ENCODE measurements around the gene SCARB1.

Gene SCARB1

DNA sequence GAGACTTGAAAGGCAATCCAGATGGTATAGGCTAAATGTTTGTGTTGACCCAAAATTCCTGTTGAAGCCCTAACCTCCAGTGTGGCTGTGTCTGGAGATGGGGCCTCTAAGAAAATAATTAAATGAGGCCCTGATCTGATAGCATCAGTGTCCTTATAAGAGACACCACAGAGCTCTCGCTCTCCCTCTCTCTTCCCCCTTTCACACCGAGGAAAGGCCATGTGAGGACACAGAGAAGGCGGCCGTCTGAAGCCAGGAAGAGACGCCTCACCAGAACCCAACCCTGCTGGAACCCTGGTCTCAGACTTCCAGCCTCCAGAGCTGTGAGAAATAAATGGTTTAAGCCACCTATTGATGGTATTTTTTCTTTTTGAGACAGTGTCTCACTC is 87.5 kb downstream of the SCARB1 start:
- DNase-seq (ENCODE audit: low read depth in 2 of 2, low spot score in 1 of 2) = no peak

DNA sequence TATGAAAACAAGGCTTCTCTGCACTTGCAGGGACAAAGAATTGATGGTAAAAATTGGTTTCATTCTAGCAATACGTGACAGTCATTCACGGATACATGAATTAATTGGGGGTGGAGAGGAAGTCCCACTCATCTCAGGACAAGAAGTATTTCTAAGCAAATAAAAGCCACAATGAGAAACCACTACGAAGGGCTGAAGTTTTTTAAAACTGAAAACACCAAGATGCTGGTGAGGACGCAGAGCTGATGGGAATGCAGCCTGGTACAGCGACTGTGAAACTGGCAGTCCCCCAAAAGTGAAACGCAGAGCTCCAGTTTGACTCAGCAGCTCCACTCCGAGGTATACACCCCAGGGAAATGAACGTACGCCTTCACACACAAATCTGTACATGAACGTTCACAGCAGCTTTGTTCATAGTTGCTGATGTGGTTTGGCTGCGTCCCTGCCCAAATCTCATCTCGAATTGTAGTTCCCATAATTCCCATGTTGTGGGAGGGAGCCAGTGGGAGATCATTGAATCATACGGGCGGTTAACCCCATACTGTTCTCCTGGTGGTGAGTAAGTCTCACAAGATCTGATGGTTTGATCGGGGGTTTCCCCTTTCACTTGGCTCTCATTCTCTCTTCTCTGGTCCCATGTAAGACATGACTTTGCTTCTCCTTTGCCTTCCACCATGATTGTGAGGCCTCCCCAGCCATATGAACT is 89.0 kb downstream of the SCARB1 start:
- DNase-seq (ENCODE audit: low read depth in 2 of 2, low spot score in 1 of 2) = no peak

DNA sequence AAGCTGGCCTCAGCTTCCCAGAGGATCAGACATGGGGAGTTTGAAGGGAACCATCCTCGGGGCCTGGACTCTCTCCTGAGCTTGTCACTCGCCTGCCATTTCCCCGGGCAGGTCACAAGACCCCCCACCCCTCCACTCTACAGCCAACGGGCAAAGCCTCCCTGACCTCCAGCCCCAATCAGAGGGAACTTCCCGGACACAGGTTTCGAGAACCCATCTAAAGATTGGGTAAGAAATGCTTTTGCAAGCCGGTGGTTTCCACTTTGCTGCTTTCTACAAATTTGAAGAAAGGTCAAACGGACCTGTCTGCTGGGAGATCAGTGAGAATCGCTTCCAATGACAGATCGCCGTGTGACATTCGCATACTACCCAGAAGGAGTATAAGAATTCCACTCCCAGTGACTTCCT is 89.6 kb downstream of the SCARB1 start:
- DNase-seq (ENCODE audit: low read depth in 2 of 2, low spot score in 1 of 2) = no peak

DNA sequence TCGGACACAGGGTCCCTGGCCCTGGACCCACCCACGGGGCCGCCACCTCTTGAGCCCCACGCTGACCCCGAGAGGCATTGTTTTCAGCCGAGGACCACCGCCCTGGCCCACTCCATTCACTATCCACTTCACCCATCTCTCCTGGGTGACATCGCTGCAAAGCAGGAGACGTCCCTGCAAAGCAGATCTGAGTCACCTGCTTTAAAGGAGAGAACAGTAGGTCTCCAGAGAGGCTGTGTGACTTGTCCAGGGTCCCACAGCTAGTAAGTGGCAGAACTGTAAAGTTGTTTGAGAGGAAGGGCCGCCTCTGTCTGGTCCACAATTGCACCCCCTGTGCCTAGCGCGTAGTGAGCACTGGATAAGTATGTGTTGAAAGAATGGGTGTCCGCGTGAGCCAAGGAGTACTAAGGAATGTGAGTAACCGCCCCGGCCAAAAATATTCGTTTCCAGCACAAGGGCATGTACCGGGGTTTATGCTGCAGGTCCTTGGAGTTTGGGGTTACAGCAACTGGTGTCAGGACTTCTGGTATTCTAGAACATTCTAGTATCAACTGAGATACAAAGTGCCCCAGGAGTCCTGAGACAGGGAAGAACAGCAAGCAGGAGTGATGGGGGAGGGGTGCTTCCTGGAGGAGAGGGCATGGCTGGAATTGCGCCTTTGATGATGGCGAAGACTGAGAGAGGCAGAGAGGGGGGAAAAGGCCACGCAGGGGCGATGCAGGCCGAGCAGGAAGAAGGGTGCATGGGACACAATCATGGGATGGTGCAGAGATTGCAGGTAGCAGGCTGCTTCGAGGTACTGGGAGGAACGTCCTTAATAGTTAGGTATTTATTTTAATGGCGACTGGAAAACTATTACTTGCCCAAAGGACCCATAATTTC is 91.1 kb downstream of the SCARB1 start:
- DNase-seq (ENCODE audit: low read depth in 2 of 2, low spot score in 1 of 2) = no peak

GRCh38 chr12:124771462-124772288 is 92.0 kb downstream of the SCARB1 start:
- DNase-seq (ENCODE audit: low read depth in 2 of 2, low spot score in 1 of 2) = peak; percentile 67 to 69

DNA sequence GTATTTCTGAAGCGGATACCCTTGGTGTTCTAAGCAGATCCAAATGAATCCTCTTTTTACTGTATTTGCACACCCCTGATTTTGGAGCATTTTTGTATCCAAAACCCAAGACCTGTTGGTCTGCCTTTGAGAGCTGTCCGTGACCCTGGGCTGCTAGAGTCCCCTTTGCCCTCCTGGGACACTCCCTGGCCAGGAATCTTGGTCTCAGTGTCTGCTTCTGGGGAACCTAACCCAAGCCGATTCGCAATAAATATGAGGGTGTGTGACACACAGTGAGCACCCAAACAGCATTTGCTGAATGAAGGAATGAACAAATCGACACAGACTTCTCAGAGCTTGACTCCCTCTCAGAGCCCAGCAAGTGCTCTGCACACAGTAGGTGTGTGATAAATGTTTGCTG is 92.9 kb downstream of the SCARB1 start:
- no peak for DNase-seq (ENCODE audit: low read depth in 2 of 2, low spot score in 1 of 2)

GRCh38 chr12:124769881-124770512 is 93.7 kb downstream of the SCARB1 start:
- no peak for DNase-seq (ENCODE audit: low read depth in 2 of 2, low spot score in 1 of 2)

DNA sequence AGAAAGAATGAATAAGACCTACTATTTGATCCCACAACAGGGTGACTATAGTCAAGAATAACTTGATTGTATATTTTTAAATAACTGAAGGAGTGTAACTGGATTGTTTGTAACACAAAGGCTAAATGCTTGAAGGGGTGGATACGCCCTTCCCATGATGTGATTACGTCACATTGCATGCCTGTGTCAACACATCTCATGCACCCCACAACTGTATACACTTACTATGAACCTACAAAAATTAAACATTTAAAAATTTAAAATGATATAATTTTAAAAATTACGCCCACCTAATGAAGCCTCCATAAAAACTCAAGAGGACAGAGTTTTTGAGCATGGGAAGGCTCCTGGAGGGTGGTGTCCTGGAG is 94.5 kb downstream of the SCARB1 start:
- no peak for DNase-seq (ENCODE audit: low read depth in 2 of 2, low spot score in 1 of 2)

DNA sequence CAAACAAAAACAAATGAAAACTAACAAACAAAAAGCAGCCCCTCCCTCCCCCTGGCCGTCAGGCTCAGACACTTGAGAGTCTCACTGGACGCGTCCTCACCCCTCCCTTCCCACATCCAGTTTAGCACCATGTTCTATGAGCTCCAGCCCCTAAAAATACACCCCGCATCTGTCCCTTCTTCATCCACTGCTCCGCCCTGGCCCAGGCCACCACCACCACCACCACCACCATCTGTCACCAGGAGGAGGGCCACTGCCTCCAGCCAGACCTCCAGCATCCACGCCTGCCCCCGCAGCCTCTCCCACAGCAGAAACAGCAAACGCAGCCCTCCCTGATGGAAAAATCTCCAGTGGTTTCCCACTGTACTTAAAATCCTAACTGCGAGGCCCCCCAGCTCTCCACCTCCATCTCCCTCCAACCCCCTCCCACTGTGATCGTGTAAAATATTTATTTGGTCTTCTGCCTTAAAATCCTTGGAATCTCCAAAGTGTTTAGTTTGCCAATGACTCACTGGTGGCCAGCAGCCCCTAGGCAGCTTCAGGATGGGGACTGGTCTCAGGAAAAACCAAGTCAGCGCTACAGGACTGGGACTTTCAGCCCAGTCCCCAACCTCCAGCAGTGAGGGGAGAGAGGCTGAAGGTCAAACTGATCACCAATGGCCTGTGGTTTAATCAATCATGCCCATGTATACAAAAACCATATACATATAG is 95.1 kb downstream of the SCARB1 start:
- DNase-seq (ENCODE audit: low read depth in 2 of 2, low spot score in 1 of 2) = no peak

GRCh38 chr12:124767066-124767821 is 96.4 kb downstream of the SCARB1 start:
- DNase-seq (ENCODE audit: low read depth in 2 of 2, low spot score in 1 of 2) = peak; percentile 72 to 74

- DNase-seq (ENCODE audit: low read depth in 2 of 2, low spot score in 1 of 2) = no peak
Measured at GRCh38 chr12:124766727-124767065, 97.0 kb downstream of the SCARB1 start.

DNA sequence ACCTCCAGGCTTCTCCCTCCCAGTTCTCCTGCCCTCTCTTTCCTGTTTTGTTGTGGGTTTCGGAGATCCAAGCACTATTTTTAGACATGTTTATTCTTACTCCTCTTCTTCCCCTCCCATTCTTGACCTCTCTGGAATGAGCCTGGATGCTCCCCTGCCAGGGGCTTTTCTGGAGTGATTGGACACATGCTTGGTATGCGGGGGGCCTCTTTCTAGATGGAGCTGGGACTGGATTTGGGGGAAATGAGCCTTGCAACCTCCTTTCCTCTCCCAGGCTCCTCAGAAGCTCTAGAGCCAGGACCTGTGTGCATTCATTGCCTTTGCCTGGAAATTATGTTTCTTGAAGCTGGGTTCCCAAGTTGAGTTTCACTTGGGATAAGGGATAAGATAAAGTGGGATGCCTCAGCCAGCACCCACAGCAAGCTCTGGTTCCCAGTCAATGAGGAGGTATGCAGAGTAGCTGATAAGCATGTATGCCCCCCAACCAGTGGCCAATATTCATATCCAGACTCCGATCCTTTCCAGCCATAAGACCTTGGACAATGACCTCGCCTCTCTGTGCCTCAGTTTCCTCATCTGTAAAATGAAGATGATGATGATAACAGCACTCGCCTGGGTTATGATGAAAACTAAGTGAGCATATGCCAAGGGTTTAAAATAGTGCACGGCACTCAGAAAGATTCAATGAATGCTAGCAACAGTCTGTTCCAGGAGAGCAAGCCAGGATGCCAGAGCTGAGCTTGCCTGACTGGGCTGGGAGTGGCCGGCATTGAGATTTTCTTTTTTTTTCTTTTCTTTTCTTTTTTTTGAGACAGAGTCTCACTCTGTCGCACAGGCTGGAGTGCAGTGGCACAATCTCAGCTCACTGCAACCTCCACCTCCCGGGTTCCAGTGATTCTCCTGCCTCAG is 97.8 kb downstream of the SCARB1 start:
- DNase-seq (ENCODE audit: low read depth in 2 of 2, low spot score in 1 of 2) = no peak

DNA sequence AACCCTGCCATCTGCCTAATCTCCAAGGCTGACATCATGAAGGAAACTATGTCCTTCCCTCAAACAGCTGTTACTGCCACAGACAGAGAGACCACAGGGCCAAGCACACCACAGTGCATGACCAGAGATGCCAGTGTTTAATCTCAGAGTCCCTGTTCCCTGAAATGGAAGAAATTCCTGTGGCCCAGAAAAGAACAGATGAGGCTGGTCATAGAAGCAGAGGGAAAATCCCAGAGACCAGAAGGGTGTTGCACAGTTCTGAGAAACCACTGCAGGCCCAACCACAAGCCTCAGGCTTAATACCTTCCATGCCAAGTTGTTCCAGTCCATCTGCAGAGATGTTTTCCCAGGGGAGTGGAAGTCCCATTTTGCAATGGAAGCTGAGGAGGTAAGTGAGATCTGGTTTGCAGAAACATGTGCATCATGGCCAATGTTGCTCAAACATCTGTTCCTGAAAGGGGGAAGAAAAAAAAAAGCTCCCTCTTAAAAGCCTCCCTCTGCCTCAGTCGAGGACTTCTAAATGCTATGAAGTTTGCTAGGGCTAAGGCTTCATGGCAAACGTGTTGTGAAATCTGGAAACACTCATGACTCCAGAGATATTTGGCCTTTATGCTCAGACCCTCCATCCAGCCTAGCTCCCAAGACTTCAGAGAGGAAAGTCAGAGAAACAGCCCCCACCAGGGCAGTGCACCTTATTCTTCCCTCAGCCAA is 98.6 kb downstream of the SCARB1 start:
- DNase-seq (ENCODE audit: low read depth in 2 of 2, low spot score in 1 of 2) = no peak

DNA sequence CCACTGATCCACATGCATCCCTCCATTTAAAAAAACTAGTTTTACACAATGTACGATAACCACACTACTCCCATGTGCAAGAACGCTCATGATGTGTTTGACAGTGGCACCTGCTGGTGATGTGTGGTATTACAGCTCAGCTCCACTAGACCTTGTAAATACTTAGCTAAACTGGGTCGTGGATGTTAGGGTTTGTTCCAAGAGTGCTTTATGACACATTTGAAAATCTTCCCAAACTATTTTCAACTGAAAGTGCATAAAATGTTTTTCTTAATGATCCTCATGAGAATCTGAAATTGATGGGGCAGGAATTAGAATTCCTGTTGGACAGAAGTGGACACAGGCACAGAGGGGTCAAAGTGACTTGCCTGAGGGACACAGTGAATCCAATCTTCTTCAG is 99.2 kb downstream of the SCARB1 start:
- DNase-seq (ENCODE audit: low read depth in 2 of 2, low spot score in 1 of 2) = no peak

- no peak for DNase-seq (ENCODE audit: low read depth in 2 of 2, low spot score in 1 of 2)
Measured at GRCh38 chr12:124763594-124763979, 100.1 kb downstream of the SCARB1 start.

GRCh38 chr12:124762791-124763593 is 100.7 kb downstream of the SCARB1 start:
- no peak for DNase-seq (ENCODE audit: low read depth in 2 of 2, low spot score in 1 of 2)

DNA sequence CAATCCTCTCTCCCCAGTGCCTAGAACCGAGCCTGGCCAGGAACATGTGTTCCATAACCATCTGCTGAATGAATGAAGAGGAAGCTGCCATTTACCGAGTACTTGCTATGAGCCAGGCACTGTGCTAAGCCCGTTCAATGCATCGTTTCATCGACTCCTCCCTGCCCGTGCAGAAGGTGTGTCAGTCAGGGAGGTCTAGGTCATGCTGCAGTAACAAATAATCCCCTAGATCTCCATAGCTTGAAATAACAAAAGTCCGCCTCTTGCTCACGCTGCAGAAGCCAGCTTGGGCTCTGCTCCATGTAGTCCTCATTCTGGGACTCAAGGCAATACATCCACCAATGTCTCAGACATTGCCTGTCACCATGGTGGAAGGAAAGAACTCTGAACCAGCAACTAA is 101.3 kb downstream of the SCARB1 start:
- no peak for DNase-seq (ENCODE audit: low read depth in 2 of 2, low spot score in 1 of 2)

DNA sequence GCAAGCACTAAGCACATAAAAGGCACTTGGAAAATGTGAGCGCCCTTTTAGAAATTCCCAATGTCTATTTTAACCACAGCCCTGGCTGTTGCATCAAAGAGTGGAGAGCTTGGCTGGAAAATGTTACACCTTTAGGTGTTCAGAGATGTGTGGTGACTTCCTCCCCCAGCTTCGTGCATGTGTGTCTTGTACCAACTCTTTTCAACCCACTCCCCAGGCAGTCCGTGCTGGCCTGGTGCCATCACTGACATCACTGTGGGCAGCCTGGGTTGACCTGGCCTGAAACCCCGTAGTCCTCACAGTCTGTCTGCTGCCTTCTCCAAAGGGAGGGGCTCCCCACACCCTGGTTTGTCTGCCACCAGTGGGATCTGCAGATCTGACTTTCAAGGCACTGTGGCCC is 101.8 kb downstream of the SCARB1 start:
- DNase-seq (ENCODE audit: low read depth in 2 of 2, low spot score in 1 of 2) = no peak
